GM18499 (cell line): Measurements from ENCODE around the gene EML1.
"Not testable (repeated sequence)": the region's sequence is repeated elsewhere in the genome, so short reads cannot be mapped to it uniquely, and the experiment has no call there.

ENCODE experiments used
- ATAC-seq: cut with Tn5 transposase; IDR thresholded peaks from one replicate; pipeline ENCODE4 v1.9.1; 2021; ENCODE audit warnings: moderate number of reproducible peaks; ENCODE audit not compliant: insufficient read depth, unreplicated experiment

Gene EML1

DNA sequence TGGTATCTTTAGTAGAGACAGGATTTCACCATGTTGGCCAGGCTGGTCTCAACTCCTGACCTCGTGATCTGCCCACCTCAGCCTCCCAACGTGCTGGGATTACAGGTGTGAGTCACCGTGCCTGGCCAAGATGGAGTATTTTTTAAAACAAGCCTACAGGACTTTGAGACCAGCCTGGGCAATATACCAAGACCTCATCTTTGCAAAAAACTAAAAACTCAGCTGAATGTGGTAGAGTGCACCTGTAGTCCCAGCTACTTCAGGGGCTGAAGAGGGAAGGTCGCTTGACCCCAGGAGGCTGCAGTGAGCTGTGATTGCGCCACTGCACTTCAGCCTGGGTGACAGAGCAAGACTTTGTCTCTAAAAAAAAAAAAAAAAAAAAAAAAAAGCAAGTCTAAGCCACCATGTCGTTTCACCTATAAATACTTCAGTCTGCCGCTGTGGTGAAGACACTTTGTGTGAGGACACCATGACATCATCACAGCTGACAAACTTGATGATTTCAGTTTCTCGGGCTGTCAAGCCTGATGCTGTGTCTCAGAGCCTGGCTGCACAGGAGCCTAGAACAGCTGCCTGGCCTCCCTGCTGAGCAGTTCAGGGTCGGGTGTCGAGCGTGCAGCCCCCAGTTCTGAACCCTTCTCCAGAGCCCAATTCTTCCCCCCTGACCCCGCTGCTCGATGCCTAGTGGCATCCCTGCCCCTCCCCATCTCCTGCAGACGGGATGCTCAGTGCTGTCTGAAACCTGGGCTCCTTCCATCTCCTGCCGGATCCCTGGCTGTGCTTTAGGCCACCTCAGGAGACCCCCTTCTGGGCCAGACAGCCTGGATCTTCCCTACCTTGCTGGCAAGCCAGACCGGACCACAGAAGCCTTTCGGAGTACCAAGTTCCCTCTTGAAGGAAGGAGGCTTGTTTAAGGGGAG, 152.8 kb downstream of the EML1 start:
- no peak for ATAC-seq

- no peak for ATAC-seq
These were observed 153.7 kb downstream of the EML1 start for GRCh38 chr14:99946652-99947489.

- ATAC-seq: no peak
These were observed 154.5 kb downstream of the EML1 start for GRCh38 chr14:99947695-99948094.

DNA sequence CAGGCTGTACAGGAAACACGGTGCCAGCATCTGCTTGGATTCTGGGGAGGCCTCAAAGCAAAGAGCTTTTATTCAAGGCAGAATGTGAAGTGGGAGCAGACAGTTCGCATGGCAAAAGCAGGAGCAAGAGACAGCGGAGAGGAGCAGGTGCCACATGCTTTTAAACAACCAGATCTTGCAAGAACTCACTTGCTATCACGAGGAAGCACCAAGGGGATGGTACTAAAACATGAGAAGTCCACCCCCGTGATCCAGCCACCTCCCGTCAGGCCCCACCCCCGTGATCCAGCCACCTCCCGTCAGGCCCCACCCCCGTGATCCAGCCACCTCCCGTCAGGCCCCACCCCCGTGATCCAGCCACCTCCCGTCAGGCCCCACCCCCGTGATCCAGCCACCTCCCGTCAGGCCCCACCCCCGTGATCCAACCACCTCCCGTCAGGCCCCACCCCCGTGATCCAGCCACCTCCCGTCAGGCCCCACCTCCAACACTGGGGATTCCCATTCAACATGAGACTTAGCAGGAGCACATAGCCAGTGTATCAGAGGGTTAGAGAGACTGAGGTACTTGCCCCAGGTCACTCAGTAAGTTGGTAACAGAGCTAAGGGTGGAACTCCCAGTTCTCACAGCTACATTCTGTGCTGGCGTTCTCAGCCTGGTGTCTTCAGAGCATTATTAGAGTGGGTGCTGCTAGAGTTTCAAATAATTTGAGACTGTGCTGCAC, 156.0 kb downstream of the EML1 start:
- ATAC-seq: not testable (repeated sequence)

GRCh38 chr14:99950181-99950580, 157.0 kb downstream of the EML1 start:
- ATAC-seq: no peak

- no peak for ATAC-seq
These were observed 157.9 kb downstream of the EML1 start for GRCh38 chr14:99951085-99951484.

GRCh38 chr14:99952039-99952438, 158.8 kb downstream of the EML1 start:
- ATAC-seq: no peak

- no peak for ATAC-seq
These were observed 159.2 kb downstream of the EML1 start for GRCh38 chr14:99952453-99952852.

- ATAC-seq: no peak
These were observed 162.7 kb downstream of the EML1 start for GRCh38 chr14:99955826-99956455.

- no peak for ATAC-seq
These were observed 165.2 kb downstream of the EML1 start for GRCh38 chr14:99958380-99958779.

DNA sequence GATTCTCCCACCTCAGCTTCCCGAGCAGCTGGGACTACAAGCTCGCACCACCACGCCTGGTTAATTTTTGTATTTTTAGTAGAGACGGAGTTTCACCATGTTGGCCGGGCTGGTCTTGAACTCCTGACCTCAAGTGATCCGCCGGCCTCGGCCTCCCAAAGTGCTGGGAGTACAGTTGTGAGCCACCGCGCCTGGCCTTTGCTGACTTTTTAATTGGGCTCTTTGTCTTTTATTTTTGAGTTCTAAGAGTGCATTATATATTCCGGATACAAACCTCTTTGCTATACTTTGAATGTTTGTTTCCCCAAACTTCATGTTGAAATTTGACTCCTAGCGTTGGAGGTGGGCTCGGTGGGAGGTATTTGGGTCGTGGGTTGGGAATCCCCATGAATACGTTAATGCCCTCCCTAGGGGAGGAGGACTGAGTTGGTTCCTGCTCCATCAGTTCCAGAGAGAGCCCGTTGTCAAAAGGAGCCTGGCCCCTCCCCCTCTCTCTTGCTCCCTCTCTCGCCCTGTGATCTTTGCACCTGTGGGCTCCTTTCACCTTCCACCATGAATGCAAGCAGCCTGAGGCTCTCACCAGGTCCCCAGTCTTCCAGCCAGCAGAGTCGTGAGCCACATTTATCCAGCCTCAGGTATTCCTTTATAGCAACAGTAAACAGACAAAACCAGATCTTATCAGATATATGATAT, 168.8 kb downstream of the EML1 start:
- ATAC-seq: no peak

- no peak for ATAC-seq
These were observed 171.8 kb downstream of the EML1 start for GRCh38 chr14:99964979-99965378.

DNA sequence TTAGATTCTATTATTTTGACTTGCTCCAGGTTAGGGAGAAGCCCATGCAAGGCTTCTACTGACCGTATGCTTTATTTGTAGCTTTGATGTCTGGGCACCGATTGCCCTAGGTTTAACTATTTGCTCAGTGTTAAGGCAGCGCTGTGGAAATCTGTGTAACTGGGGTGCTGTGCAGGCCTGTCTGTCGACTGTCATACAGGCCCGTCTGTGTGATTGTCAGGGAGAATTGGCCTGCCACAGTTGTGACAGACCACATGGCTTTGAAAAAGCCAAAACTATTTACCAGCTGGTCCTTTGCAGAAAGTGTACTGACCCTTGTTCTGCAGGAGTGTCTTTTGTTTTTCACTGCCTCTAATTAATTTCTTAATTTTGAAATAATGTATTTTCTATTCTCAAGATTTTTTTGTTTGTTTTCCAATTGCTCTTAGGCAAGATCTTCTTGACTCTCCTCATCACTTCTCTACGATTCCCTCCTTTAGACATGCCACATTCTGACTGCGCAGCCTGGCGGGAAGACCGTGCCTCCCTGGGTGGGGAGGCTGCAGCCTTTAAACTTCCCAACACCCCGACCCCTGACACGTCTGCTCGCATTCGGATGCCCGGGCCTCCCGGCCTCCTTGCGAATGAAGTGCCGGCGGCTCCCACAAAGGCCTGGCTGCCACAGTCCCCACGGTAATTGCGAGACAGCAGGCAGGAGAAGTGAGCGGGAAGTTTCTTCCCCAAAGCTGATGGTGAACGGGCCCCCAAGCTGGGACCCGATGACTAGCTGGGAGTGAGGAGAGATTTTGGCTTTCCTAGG, 173.0 kb downstream of the EML1 start:
- ATAC-seq: no peak

DNA sequence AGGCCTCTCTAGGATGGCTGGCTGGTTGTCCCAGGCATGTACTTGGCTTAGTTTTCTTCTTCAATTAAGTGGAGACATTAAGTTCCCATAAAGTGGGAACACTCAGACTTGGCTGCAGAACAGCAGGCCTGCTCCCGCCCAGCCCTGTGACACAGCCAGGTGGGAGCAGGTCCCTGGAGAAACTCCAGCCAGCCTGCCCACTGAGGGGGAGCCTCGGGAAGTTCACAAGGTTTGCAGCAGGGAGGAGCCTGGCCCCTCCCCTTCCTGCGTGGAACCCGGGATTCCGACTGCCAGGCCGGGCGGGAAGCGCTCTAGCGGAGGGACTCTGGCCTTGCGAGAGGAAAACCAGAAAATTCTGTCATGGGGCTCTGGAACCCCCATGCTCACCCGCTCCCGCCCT, 173.7 kb downstream of the EML1 start:
- ATAC-seq: no peak

- no peak for ATAC-seq
These were observed 175.1 kb downstream of the EML1 start for GRCh38 chr14:99968191-99968920.

GRCh38 chr14:99968941-99969340, 175.7 kb downstream of the EML1 start:
- ATAC-seq: no peak

DNA sequence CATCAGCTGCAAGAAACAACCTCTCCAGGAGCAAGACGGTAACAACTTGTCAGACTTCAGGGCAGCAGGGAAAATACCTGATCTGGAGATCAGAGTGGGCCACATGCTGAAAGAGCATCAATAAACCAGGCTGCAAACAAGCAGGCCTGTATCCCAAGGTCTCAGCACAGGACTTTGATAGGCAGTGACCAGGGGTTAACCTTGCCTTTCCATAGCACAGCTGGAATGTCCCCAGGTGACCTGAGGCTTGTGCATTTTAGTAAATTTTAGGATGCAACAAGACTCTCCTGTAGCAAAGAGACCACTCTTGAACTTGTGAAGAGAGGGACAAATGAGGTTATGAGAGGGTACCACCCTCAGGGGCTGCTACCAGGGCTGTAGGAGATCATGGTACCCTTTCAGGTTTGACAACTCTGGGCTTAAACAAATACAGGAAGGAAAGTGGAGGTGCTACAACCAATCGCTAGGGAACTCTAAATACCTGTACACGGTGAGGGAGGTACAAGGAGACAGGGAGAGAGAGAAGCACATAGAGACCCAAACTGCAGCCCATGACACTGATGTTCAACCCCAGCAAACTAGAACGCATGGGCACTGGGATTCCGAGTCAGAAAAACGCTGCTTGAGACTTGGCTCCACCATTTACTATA, 176.6 kb downstream of the EML1 start:
- no peak for ATAC-seq
